ENCODE measurements around the gene ZNF24. TPM values are rescaled to one million over a fixed set of nuclear protein-coding genes. Genes with fewer than 3 reads are reported as not detected.

The ZNF24 gene
- 10 to 100 TPM; 17.7 to 31.5 (median 25.5) TPM for total RNA-seq
- long read RNA-seq, full-length matches to known transcripts, result 7 of 8 reads
- long read RNA-seq, partial matches to known transcripts, result 0 of 8 reads
- long read RNA-seq, other reads (novel, unspliced or antisense), result 1 of 8 reads

DNA sequence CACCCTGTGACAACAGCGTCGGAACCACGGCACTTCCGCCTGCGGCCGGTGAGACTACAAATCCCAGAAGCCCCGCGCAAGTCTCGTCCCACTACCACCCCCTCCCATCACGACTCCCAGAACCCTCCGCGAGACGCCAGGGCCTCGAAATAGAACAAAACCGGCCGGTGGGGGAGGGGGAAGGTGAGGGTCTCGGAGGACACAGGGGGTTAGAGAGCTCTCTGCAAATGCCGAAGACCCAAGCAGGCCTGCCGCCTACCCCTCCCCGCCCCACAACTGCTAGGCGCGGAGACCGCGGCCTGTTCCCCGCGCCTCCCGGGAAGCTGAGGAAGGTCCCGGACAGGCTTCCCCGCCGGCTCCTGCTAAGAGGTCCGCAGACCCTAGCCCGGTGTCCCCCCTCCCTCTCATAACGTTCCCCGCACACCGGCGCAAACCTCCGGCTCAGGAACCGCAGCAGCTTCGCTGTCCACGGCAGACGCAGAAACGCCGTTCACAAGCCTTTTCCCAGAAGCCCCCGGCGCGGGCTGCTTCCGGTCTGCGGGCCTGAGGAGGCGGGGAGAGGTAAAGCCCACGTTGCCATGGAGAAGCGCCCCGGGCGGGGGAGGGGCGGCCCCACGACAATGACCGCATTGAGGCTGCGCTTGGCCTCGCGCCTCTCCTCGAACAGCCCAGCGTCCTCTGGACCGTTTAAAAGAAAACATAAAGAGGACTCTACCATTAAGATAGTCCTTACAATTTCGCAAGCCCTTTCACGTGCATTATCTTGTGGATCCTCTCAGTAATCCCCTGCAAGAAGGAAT, at the start of gene ZNF24:
TSS of gene ZNF24 (minus strand) at position 485 of the 800 bp plus-strand sequence. CDS start 3,770 bp downstream, outside the sequence.
- DNase-seq (peak; percentile 97 to 99 (median 99)), ATAC-seq (peak; percentile 90 to 95 (median 92))
- Histone ChIP-seq H3K27ac (peak within 1 kb of the TSS; percentile 98 to 99 (median 98)), H3K27me3 (no peaks in the 10 kb centered on the region), H3K36me3 (peaks cover 0 to 13% (median 9%) of the 10 kb centered on the region in 4 donors), H3K4me1 (peaks cover 0 to 17% (median 0%) of the 10 kb centered on the region in 4 donors), H3K9me3 (no peaks in the 10 kb centered on the region), H3K4me3 (peak within 1 kb of the TSS; percentile 79 to 92 (median 88))
- TF ChIP-seq POLR2A (IDR thresholded peaks at IDR 0.05), result peak; percentile 90
- TF ChIP-seq, protein P1, sequence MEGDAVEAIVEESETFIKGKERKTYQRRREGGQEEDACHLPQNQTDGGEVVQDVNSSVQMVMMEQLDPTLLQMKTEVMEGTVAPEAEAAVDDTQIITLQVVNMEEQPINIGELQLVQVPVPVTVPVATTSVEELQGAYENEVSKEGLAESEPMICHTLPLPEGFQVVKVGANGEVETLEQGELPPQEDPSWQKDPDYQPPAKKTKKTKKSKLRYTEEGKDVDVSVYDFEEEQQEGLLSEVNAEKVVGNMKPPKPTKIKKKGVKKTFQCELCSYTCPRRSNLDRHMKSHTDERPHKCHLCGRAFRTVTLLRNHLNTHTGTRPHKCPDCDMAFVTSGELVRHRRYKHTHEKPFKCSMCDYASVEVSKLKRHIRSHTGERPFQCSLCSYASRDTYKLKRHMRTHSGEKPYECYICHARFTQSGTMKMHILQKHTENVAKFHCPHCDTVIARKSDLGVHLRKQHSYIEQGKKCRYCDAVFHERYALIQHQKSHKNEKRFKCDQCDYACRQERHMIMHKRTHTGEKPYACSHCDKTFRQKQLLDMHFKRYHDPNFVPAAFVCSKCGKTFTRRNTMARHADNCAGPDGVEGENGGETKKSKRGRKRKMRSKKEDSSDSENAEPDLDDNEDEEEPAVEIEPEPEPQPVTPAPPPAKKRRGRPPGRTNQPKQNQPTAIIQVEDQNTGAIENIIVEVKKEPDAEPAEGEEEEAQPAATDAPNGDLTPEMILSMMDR (IDR thresholded peaks at IDR 0.05), result no peak
- intact Hi-C loops (cut with DNase I), result loop anchor here in 1 of 2 donors (10.0 kb wide), 1 partner anchor 99 kb away; the partner anchor contains the start of gene ZNF397
- WGBS (ENCODE audit: insufficient coverage, low coverage, low lambda C conversion rate, missing lambda C conversion rate), result under 1% methylated on average over 25 of the region's 64 CpGs

DNA sequence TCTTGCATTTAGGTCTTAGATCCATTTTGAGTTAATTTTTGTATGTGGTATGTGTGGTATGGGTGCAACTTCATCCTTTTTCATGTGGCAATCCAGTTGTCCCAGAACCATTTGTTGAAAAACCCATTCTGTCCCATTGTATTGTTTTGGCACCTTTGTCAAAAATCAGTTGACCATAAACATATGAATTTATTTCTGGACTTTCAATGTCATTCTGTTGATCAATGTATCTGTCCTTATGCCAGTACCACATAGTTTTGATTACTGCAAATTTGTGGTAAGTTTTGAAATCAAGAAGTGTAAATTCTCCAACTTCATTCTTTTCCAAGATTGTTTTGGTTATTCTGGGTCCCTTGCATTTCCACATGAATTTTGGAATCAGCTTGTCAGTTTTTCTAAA, 49.5 kb upstream of the ZNF24 start:
- Histone ChIP-seq H3K4me3 (no peak overlapping the region), H3K36me3 (no peaks in the 10 kb centered on the region), H3K9me3 (no peaks in the 10 kb centered on the region), H3K4me1 (no peaks in the 10 kb centered on the region), H3K27ac (no peak overlapping the region), H3K27me3 (no peaks in the 10 kb centered on the region)
- intact Hi-C loops (cut with DNase I), result loop anchor here in 1 of 2 donors (10.0 kb wide), 1 partner anchor 121 kb away; no protein-coding TSS in a partner anchor
- DNase-seq (no peak), ATAC-seq (no peak)
- TF ChIP-seq, protein P1 (IDR thresholded peaks at IDR 0.05), result no peak
- no peak for TF ChIP-seq POLR2A (IDR thresholded peaks at IDR 0.05)

DNA sequence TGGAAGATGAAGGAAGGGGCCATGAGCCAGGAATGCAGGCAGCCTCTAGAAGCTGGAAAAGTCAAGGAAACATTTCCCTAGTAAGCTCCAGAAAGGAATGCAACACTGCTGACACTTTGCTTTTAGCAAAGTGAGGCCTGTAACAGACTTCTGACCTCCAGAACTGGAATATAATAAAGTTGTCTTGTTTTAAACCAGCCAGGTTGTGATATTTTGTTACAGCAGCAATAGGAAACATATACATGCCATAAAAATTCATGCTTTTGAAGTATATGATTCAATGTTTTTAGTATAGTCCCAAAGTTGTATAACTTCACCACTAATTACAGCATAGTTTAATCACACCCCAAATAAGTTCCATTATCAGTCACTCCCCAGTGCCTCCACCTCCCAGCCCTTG, 48.2 kb upstream of the ZNF24 start:
- H3K4me1 ChIP-seq, result no peaks in the 10 kb centered on the region
- DNase-seq (no peak), ATAC-seq (no peak)
- no peak for TF ChIP-seq POLR2A (IDR thresholded peaks at IDR 0.05)
- TF ChIP-seq, protein P1 (IDR thresholded peaks at IDR 0.05), result no peak
- intact Hi-C loops (cut with DNase I), result loop anchor here in 1 of 2 donors (10.0 kb wide), 1 partner anchor 122 kb away; no protein-coding TSS in a partner anchor
- H3K27me3 ChIP-seq, result no peaks in the 10 kb centered on the region
- H3K27ac ChIP-seq, result no peak overlapping the region
- no peak overlapping the region for H3K4me3 ChIP-seq
- no peaks in the 10 kb centered on the region for H3K9me3 ChIP-seq
- no peaks in the 10 kb centered on the region for H3K36me3 ChIP-seq

DNA sequence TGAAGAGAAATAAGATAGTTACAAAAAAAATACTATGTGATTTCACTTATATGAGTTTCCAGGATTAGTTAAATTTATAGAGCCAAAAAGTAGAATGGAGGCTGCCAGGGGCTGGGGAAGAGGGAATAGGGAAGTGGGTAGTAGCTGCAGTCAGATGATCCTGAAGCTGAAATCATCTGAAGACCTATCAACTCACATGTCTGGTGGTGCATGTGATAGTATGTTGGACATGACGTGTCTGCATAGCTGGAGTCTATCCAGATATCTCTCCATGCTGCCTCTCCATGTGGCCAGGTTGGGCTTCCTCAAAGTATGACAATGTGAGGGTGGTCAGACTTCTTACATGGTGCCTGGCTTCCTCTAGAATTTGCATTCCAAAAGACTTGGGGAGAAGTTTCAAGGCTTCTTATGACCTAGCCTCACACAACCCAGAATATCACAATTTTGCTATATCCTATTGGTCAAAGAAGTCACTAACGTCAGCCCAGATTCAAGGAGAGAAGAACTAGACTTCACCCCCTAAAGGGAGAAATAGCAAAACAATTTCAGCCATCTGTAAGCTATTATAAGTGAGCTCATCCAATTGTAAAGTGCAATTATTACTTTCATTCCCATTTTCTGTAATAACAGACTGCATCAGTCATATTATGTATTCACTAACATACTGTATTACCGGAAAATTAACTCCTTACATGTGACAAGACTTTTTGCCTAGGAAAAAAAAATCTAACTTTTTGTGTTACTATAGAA, 46.9 kb upstream of the ZNF24 start:
- intact Hi-C loops (cut with DNase I), result loop anchor here in 1 of 2 donors (10.0 kb wide), 1 partner anchor 124 kb away; no protein-coding TSS in a partner anchor
- Histone ChIP-seq H3K4me1 (no peaks in the 10 kb centered on the region), H3K27ac (no peak overlapping the region), H3K27me3 (no peaks in the 10 kb centered on the region), H3K4me3 (no peak overlapping the region), H3K9me3 (no peaks in the 10 kb centered on the region), H3K36me3 (no peaks in the 10 kb centered on the region)
- DNase-seq (no peak), ATAC-seq (peak in 1 of 4 donors; percentile 18)
- WGBS (ENCODE audit: insufficient coverage, low coverage, low lambda C conversion rate, missing lambda C conversion rate), result 66% methylated on average over 2 of the region's 3 CpGs
- no peak for TF ChIP-seq POLR2A (IDR thresholded peaks at IDR 0.05)
- TF ChIP-seq, protein P1 (IDR thresholded peaks at IDR 0.05), result no peak

All from right lobe of liver (tissue), 6 donors.